HG03354 (cell line): ENCODE data around the gene TRIP4.
"Not testable (repeated sequence)": the region's sequence is repeated elsewhere in the genome, so short reads cannot be mapped to it uniquely, and the experiment has no call there.

Experiments
- ATAC-seq: cut with Tn5 transposase; IDR thresholded peaks from one replicate; pipeline ENCODE4 v1.9.1; 2021; ENCODE audit warnings: mild to moderate bottlenecking; ENCODE audit not compliant: unreplicated experiment, poor library complexity, severe bottlenecking

The TRIP4 gene

DNA sequence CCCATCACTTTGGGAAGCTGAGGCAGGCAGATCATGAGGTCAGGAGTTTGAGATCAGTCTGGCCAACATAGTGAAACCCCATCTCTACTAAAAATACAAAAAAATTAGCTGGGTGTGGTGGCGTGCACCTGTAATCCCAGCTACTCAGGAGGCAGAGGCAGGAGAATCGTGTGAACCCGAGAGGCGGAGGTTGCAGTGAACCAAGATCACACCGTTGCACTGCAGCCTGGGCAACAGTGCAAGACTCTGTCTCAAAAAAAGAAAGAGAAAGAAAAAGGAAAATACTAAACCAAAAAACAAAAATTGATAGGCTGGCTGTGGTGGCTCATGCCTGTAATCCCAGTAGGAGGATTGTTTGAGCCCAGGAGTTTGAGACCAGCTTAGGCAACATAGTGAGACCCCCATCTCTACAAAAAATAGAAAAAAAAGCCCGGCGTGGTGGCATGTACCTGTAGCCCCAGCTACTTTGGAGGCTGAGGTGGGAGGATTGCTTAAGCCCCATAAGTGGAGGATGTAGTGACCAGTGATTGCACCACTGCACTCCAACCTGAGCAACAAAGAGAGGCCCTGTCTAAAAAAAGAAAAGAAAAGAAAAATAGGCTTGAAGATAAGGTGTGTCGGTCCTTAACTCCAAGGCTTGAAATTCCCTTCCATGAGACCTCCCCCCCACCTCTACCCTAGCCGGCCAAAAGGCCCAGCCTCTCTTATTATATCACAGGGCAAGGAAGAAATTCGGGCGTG lies 7.3 kb upstream of the TRIP4 start:
- ATAC-seq, result not testable (repeated sequence)

DNA sequence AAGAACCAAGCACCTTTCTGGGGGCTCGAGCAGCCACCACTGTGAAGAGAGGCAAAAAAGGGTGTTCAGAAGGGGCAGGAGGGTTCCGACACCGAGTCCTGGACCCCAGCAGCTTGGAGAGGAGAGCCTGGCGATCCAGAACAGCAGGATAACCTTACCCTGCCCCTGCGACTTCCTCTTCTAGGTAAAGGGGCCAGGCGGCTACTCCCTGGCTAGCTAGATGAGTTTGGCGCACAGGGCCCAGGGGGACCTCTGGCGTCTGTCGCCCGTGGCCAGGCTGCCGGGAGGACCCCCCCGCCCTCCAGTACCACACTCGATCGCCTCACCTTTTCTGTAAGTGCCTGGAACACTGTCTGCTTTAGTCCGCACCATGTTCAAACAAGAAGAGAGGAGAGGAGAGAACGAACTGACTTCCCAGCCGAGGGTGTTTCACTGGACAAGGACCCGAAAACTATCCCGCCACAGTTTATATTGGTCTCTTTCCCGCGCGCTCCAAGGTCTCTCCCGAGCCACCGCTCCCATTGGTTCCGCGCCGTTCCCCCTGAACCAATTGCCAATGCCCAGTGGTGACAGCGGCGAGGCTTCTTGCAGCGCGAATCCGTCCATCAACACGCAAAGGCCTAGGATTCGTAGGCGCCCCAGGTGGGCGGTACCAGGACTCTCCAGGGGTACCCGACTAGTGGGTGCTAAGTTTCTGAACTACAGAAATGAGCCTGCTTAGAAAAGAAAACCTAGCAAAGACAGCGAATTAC lies 6.5 kb upstream of the TRIP4 start, which contains the start of gene PCLAF:
PCLAF (minus strand) TSS at position 442 of the 752 bp plus-strand sequence; CDS start at position 372, 70 bp downstream.
- peak; percentile 98 for ATAC-seq

DNA sequence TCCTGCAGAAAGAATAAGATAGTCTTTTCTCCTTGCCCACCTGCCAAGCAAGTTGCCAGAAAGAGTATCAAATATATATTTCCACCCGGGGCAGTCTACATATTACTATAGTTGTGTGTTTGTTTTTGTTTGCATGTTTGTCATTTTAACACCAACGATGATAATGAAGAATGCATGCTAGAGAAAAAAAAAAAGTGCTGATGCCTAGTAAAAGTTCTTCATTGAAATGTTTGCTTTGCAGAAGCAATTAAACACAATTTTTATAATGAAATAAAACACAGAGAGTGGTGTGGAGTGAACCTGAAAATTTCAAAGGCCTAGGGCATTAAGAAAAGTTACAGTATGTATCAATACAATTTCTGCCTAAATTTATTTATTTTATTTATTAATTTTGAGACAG lies 3.9 kb upstream of the TRIP4 start:
- ATAC-seq, result no peak

DNA sequence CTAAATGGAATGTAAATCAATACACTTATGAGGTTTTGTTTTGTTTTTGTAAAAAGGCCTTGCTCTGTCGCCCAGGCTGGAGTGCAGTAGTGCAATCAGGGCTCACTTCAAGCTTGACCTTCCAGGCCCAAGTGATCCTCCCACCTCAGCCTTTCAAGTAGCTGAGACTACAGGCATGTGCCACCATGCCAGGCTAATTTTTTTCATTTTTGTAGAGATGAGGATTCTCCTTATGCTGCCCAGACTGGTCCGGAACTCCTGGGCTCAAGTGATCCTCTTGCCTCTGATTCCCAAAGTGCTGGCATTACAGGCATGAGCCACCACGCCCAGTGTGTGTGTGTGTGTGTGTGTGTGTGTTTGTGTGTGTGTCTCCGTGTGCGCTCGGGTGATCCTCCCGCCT lies 1.3 kb upstream of the TRIP4 start:
- no peak for ATAC-seq

DNA sequence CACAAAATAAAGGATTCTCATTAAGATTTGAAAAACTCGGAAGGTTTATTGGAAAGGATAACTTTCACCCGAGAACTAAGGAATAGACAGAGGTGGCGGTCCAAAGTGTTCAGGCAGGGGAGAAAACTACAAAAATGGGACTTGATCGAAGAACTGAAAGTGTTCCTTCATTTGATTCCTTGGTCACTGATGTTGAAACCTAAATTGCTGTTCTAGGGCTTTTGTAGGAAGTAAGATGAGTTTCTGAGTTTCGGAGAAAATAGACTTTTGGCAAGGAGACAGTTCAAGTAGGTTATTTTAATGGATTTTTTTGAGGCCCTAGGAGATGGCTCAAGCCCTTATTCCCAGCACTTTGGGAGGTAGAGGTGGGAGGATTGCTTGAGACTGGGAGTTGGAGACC lies 1.4 kb downstream of the TRIP4 start:
- no peak for ATAC-seq

DNA sequence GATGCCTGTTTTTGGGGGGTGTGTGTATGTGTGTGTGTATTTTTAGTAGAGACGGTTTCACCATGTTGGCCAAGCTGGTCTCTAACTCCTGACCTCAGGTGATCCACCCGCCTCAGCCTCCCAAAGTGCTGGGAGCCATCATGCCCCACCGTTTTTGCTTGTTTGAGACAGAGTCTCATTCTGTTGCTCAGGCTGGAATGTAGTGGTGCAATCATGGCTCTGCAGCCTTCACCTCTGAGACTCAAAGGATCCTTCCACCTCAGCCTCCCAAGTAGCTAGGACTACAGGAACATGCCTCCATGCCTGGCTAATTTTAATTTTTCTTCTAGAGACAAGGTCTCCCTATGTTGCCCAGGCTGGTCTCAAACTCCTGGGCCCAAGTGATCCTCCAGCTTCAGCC lies 4.8 kb downstream of the TRIP4 start:
- ATAC-seq, result not testable (repeated sequence)

DNA sequence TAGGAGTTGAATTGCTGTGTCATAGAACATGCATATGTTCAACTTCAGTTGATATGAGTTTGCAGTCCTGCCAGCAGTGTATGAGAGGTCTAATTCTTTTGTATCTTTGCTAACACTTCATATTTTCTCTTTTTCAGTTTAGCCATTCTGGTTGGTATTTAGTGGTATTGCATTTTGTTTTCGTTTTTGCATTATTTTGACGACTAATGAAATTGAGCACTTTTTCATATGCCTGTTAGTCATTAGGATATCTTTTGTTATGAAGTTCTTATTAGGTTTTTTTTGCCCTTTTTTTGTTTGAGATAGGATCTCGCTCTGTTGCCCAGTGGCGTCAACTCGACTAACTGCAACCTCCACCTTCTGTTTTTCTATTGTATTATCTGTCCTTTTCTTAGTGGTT lies 9.2 kb downstream of the TRIP4 start:
- ATAC-seq, result no peak

DNA sequence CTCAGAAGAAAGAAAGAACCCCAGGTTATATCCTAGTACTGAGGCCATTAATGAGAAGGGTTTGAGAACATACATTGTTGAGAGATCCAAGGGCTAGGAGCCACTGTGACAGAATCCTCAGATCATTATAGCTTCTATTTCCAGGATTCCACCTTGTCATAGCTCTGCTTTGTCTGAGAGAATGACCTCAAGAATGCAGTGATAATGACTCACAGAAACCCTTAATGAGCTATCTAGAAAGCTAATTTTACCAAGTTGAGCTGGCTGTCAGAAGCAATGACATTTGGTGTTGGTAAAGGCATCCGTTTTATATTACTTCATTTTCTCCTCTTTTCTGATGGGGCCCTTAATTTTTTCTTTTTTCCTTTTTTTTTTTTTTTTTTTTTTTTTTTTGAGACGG lies 10.9 kb downstream of the TRIP4 start:
- no peak for ATAC-seq

DNA sequence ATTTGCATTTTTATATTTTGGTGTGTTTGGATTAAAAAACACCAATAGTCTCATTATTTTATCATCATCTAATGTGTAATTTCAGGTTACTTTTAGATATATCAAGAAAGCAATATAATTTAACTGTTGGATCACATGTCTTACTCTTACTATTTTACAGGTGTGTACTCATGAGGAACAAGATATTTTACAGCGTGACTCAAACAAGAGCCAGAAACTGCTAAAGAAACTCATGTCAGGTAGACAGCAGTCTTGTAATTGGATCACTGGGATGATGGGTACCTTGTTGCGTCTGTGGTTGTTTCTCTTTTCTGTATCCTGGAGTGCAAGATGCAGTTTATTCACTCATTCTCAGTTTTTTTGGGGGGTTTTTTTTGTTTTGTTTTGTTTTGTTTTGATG lies 12.9 kb downstream of the TRIP4 start:
- ATAC-seq, result no peak

DNA sequence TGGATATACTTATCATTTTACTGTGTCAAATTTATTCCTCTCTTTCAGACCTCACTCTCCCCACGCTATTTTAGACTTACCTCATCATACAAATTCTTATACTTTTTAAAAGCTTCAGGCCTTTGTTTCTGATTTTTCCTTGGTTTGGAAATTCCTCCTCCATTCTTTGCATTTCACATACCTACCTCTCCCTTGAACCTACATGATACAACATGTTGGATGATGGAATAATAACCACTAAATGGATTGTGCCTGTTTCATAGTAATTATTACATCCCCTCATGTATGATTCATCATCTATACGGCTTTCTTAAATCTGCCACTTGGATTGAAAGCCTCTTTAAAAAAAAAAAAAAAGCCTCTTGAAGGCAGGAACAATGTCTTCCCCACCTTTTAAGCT lies 24.6 kb downstream of the TRIP4 start:
- ATAC-seq, result no peak

DNA sequence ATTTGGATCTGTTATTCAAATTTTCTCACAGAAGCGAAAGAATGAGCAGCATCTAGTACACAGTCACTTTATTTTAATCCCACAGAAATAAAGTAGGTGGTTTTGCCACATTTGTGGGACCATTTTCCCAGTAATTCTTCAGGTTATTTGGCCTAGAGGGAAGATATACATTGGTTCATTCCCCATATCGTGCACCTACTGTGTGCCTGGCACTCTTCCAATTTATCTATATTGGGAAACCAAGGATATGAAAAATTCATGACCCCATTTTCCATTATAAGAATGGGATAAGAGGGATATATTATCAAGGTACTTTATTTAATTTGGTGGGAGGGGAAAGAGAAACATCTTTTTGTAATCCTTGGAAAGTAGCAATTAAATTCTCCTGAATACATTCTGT lies 35.1 kb downstream of the TRIP4 start:
- ATAC-seq, result no peak

DNA sequence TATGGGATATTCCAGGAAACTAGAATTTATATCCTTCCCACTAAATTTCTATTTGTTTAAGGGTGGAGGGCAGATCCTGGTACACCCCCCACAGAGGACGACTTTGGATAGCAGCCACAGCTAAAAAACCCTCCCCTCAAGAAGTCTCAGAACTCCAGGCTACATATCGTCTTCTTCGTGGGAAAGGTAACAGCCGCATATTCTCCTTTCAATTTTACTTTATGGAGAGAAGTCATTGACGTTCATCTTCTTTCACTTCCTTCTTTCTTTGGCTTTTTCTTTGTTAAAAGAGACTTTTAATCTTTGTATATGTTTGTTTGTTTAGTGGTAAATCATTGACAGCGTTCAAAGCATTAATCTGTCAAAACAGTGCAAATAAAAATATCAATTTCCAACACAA lies 36.3 kb downstream of the TRIP4 start:
- no peak for ATAC-seq

DNA sequence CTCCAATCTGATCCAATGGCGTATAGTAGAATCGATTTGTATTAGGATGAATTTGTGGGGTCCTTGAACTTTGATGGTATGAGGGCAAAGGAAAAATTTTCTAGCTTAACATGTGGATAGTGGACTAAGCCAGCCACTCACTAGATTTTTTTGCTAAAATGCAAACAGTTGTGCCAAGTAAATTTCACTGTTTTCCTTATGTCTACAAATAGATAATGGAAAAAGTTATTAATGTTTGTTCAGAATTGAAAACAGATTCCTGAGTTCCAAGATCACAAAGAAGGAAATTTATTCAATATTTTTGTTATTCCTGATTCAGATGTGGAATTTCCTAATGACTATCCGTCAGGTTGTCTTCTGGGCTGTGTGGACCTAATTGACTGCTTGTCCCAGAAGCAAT lies 37.6 kb downstream of the TRIP4 start:
- ATAC-seq, result no peak

DNA sequence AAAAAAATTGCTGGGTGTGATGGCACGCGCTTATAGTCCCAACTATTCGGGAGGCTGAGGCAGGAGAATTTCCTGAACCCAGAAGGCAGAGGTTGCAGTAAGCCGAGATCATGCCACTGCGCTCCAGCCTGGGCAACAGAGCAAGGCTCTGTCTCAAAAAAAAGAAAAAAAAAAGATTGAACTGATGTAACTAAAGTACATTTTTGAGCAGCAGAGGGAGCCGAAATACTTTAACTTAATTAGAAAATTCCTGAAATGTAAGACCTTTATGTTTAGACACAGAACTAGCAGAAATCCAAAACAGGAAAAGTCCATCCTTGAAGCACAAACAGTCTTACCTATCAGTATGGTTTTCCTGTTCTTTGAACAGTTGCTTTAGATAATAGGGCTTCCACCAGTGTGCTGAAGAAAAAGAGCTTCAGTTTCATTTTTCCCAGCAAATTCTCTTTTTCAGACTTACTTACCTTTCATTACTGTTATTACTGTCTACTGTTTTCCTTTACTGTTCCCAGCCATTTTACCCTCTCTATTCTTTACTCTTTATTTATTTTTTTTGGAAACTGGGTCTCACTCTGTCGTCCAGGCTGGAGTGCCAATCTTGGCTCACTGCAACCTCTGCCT lies 39.3 kb downstream of the TRIP4 start:
- ATAC-seq, result no peak

DNA sequence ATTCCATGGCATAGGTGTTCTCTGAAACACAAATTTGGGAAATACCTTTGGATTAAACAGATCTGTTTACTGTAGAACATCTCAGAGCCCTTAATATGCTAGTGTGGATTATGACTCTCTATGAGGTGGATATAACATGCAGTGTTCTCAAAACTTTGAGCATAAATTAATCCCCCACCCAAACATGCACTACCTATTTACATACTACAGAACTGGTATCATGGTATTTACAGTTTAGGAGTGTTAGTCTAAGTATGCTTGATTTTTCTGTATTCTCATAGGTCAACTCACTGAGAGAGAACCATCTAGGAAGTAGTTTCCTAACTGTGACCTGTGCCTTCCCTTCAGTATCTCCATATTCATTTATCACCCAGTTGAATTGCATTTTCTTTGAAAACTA lies 41.8 kb downstream of the TRIP4 start:
- ATAC-seq, result no peak

DNA sequence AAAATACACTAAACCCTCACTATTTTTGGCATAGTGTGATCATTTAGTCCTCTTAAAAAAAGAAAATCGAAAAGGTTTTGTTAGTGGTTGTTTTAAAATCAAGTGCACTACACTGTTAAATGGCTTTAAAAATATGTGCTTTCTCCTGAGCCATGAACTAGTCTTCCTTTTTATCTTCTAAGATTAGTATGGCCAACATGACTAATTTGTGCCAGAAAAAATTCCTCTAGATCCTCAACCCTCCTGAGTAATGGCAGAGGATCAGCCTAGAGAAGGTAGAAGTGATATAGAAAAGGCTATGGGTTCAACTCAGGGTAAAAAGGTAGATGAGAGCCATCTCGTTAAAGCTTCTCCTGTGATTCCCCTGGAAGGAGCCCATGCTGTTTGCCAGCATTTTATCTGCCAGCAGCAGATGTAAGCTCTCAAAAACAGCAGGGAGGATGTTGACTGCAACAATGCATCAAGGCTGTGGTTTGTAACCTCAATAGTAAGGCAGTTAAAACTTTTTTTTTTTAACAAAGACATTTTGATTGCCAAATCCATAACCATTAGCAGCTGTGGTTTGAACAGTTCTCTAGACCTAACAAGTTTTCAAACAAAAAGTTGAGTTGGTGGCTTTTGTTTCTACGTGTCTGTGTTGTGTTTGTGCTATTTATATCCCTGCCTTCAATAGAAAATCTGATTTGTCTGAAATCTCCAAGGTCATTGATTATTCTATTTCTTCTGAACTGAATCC lies 42.5 kb downstream of the TRIP4 start:
- ATAC-seq, result no peak

DNA sequence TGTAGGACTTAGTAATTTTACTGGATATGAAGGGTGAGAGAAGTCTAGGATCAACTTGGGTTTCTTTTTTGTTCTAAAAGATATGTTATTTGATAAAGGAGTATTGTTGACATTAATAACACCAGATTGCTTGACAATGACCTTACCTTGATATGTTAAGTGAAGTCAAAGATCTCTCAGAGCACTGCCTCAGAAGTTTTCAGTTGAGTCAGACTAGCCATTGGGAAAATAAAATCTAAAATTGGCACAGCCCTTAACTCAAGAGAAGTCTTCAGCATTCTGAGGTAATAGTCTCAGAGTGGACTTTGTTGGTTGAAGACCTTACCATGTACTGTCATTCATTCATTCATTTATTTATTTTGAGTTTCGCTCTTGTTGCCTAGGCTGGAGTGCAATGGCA lies 50.3 kb downstream of the TRIP4 start:
- ATAC-seq, result no peak

DNA sequence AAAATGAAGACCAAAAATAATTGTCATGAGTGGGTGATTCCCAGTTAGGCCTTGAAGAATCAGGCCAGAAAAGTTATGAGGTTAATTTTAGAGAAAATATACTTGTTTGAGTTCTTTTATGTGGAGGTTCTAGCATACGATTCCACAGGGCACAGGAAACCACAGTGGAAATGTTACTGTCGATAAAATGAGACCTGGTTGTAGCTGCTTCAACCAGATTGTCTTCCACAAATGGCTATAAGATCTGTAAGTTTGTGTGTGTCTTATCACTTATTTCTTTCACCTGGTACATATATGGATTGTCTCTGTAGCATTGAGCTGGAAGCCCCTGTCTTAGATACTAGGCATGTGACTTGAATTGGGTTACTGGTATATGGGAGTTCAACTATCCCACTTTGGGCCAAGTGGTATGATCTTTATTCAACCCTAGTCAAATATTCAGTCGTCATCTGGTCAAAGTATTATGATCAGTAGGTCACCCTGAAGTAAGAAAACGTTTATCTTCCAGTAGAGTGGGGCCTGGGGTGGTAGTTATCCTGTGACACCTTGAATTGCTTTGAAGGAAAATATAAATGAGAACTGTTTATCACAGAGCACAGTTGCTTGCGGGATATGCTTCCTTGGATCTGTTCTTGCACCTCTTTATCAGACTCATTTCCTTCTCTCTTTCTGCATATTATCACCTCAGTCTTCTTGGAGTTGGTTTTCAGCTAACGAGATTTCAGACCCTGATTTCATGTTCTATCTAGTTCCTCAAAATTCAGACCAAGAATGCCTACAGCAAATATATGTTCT lies 51.2 kb downstream of the TRIP4 start:
- ATAC-seq, result no peak

DNA sequence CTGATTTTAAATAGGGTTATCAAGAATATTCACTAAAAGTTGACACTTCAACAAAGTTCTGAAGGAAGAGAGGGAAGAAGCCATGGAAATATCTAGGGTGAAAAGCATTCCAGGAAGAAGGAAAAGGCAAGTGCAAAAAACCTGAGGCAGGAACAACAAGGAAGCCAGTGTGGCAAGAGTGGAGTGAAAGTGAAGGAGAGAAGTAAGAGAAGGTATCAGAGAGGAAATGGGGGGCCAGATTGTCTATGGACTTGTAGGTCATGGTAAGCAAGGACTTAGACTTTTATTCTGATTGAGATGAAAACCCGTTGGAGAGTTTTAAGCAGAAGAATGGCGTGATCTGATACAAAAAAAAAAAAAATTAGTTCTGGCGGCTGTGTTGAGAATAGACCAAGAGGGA lies 54.2 kb downstream of the TRIP4 start:
- ATAC-seq, result no peak

DNA sequence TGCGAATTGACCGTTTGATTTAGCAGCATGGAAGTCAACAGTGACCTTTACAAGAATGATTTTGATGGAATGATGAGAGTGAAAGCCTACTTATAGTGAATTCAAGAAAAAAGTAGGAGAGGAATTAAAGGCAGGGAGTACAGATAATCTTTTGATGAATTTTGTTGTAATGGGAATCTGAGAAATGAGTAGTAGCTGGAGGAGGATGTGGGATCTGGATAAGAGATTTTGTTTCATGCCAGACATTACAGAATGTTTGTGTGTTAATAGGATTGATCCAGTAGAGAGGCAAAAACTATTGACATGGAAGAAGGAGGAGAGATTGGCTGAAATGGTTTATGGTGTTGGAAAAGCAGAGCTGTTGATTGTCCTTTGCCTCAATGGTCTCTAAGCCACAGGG lies 55.4 kb downstream of the TRIP4 start:
- no peak for ATAC-seq
